ENCODE data around the gene CTDSP2.
"Not testable (repeated sequence)": the region's sequence is repeated elsewhere in the genome, so short reads cannot be mapped to it uniquely, and the experiment has no call there.

Gene CTDSP2

DNA sequence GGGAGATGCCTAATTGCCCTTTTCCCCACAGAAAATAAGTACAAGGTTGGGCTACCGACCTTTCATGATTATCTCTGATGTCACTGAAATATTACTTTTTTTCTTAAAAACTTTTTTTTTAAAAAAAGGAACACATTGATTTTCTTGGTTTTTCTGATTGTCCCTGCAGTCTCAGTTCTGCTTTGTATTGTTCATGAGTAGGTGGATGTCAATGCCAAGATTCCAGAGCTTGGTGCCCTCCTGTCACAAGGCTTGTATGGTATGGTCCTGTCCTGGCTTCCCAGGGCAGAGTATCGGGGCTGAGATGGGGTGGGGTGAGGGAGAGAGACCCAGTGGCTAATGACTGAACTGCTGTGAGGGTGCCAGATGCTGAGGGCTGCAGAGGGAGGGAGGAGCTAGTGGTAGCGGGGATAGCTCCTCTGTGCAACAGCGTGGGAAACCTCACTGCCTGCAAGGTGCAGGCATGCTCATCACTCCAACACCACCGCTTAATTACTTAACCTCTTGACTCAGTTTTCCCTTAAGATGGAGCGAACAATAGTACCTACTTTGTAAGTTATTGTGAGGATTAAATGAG is 4.4 kb upstream of the CTDSP2 start:
- H3K9ac ChIP-seq (ENCODE audit: low read length) = no peak overlapping the region
- no peaks in the 10 kb centered on the region for H3K27me3 ChIP-seq (ENCODE audit: control insufficient read depth in 1 of 2, insufficient read depth in 2 of 2, low read length in 2 of 2)

DNA sequence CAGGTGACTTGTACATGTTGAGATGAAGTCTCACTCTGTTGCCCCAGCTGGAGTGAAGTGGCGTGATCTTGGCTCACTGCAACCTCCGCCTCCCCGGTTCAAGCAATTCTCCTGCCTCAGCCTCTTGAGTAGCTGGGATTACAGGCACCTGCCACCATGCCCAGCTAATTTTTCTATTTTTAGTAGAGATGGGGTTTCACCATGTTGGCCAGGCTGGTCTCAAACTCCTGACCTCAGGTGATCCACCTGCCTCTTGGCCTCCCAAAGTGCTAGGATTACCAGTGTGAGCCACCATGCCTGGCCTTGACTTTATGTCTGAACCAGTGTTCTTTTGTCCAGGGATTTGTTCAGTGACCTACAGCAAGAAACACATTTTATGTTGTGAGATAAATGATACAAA is 2.9 kb upstream of the CTDSP2 start:
- not testable (repeated sequence) for H3K27me3 ChIP-seq (ENCODE audit: control insufficient read depth in 1 of 2, insufficient read depth in 2 of 2, low read length in 2 of 2); H3K9me3 ChIP-seq (ENCODE audit: low read length); H3K36me3 ChIP-seq (ENCODE audit: insufficient read depth, low read length); H3K4me3 ChIP-seq (ENCODE audit: low read depth in 1 of 2, low read length in 2 of 2); H3K9ac ChIP-seq (ENCODE audit: low read length); H3K27ac ChIP-seq (ENCODE audit: low read depth, low read length)
- peaks cover 29% of the 10 kb centered on the region for H3K4me1 ChIP-seq (ENCODE audit: insufficient read depth, low read length)

More for the DNA sequence above, 4.4 kb upstream of the CTDSP2 start:
- Histone ChIP-seq H3K4me1 (ENCODE audit: insufficient read depth, low read length) (peaks cover 29% of the 10 kb centered on the region), H3K4me3 (ENCODE audit: low read depth in 1 of 2, low read length in 2 of 2) (no peak overlapping the region), H3K9me3 (ENCODE audit: low read length) (no peaks in the 10 kb centered on the region), H3K27ac (ENCODE audit: low read depth, low read length) (peak overlapping the region; percentile 94), H3K36me3 (ENCODE audit: insufficient read depth, low read length) (no peaks in the 10 kb centered on the region)

DNA sequence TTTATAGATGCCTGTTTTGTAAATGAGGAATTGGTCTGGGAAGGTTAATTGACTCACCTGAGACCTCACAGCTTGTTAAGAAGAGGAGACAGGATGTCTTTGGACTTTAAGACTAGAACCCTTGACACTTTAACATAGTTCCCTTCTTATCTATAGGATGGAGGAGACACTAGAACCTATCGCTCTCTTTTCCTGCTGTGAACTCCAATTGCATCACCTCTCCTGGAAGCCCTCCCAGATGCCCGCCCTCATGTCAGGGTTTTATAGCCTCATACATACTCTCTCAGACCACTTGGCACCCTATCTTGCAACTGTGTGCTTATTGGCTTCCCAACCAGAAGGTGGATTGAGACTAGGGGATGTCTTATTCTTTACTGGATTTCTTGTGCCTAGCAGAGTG is 2.5 kb upstream of the CTDSP2 start:
- Histone ChIP-seq H3K27ac (ENCODE audit: low read depth, low read length) (no peak overlapping the region), H3K9ac (ENCODE audit: low read length) (no peak overlapping the region)

DNA sequence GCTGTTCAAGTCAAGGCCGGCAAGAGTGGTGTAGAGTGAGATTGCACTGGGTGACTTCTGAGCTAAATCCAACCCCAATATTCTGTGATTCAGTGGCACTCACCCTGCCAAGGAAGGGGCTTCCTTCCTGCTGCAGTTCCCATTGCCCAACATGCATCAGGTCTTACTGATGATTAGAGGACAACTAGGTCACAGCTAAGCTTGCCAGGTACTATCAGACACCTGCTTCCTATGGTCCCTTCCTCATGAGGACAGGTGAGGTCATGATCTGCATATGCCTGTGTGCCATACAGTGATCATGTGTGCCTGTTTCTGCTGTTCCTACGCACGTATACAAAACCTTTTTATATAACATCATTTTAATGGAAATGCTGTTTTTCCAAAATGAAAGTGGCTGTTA is 1.7 kb upstream of the CTDSP2 start:
- Histone ChIP-seq H3K9ac (ENCODE audit: low read length) (no peak overlapping the region), H3K36me3 (ENCODE audit: insufficient read depth, low read length) (no peaks in the 10 kb centered on the region), H3K4me1 (ENCODE audit: insufficient read depth, low read length) (peaks cover 28% of the 10 kb centered on the region), H3K27ac (ENCODE audit: low read depth, low read length) (no peak overlapping the region), H3K27me3 (ENCODE audit: control insufficient read depth in 1 of 2, insufficient read depth in 2 of 2, low read length in 2 of 2) (no peaks in the 10 kb centered on the region), H3K9me3 (ENCODE audit: low read length) (no peaks in the 10 kb centered on the region), H3K4me3 (ENCODE audit: low read depth in 1 of 2, low read length in 2 of 2) (no peak overlapping the region)

More for the DNA sequence above, 2.5 kb upstream of the CTDSP2 start:
- H3K36me3 ChIP-seq (ENCODE audit: insufficient read depth, low read length) = no peaks in the 10 kb centered on the region
- H3K27me3 ChIP-seq (ENCODE audit: control insufficient read depth in 1 of 2, insufficient read depth in 2 of 2, low read length in 2 of 2) = no peaks in the 10 kb centered on the region
- peaks cover 28% of the 10 kb centered on the region for H3K4me1 ChIP-seq (ENCODE audit: insufficient read depth, low read length)
- no peak overlapping the region for H3K4me3 ChIP-seq (ENCODE audit: low read depth in 1 of 2, low read length in 2 of 2)
- H3K9me3 ChIP-seq (ENCODE audit: low read length) = no peaks in the 10 kb centered on the region

DNA sequence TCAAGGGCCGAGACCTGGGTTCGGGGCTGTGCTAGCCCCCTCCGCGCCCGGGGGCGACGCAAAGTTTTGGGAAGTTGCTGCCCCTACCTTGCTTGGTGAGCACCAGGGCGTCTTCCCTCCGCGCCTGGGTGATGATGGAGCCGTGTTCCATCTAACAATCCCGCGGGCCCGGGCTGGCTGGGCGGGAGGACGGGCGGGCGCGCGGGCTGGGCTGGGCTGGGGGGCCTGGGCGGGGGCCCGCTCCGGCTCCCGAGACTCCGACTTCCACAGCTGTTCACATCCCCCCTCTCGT is 298 bp downstream of the CTDSP2 start:
- H3K27ac ChIP-seq (ENCODE audit: low read depth, low read length) = peak overlapping the region; percentile 100
- H3K4me3 ChIP-seq (ENCODE audit: low read depth in 1 of 2, low read length in 2 of 2) = peak overlapping the region; percentile 70 to 93
- peak overlapping the region; percentile 93 for H3K9ac ChIP-seq (ENCODE audit: low read length)
- no peaks in the 10 kb centered on the region for H3K9me3 ChIP-seq (ENCODE audit: low read length)
- H3K27me3 ChIP-seq (ENCODE audit: control insufficient read depth in 1 of 2, insufficient read depth in 2 of 2, low read length in 2 of 2) = no peaks in the 10 kb centered on the region
- peaks cover 32% of the 10 kb centered on the region for H3K4me1 ChIP-seq (ENCODE audit: insufficient read depth, low read length)
- no peaks in the 10 kb centered on the region for H3K36me3 ChIP-seq (ENCODE audit: insufficient read depth, low read length)

DNA sequence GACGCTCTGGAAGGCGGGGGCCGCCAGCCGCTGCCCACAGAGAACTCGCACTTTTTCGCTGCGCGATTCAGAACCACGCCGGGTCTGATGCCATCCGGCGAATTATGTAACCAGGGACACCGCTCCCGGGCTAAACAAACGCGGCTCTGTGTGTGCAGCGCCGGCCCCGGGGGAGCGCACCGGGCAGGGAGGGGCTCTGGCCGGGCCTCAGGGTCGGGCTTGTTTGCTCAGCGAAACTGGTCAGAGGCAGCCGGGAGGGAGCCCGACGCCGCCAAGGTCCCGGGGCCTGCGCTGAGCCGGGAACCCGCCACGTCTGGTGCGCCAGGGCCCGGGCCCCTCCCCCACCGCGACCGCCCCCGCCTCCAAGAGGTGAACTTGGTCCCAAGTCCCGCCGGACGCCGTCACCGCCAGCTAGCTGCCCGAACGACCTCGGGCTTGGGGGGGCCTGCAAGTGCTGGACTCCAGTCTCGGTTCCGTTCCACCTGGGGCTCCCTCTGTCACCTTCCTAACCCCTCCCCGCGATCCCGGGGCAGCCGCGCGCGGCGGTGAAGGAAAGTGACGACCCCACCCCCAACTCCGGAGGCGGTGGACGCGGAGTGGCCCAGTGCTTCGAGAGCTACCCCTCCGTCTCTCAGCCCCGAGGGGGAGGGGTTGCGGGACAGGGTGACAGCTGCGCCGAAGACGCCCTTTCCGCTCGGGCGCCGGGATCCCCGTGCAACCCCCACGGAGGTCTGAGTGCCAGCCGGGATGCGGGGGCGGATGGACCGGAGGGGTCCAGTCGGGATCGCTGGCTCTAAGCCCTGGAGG is 848 bp downstream of the CTDSP2 start:
- Histone ChIP-seq H3K27ac (ENCODE audit: low read depth, low read length) (peak overlapping the region; percentile 100), H3K4me3 (ENCODE audit: low read depth in 1 of 2, low read length in 2 of 2) (peak overlapping the region; percentile 70 to 93), H3K36me3 (ENCODE audit: insufficient read depth, low read length) (no peaks in the 10 kb centered on the region), H3K9ac (ENCODE audit: low read length) (peak overlapping the region; percentile 93), H3K4me1 (ENCODE audit: insufficient read depth, low read length) (peaks cover 34% of the 10 kb centered on the region), H3K27me3 (ENCODE audit: control insufficient read depth in 1 of 2, insufficient read depth in 2 of 2, low read length in 2 of 2) (no peaks in the 10 kb centered on the region), H3K9me3 (ENCODE audit: low read length) (no peaks in the 10 kb centered on the region)

DNA sequence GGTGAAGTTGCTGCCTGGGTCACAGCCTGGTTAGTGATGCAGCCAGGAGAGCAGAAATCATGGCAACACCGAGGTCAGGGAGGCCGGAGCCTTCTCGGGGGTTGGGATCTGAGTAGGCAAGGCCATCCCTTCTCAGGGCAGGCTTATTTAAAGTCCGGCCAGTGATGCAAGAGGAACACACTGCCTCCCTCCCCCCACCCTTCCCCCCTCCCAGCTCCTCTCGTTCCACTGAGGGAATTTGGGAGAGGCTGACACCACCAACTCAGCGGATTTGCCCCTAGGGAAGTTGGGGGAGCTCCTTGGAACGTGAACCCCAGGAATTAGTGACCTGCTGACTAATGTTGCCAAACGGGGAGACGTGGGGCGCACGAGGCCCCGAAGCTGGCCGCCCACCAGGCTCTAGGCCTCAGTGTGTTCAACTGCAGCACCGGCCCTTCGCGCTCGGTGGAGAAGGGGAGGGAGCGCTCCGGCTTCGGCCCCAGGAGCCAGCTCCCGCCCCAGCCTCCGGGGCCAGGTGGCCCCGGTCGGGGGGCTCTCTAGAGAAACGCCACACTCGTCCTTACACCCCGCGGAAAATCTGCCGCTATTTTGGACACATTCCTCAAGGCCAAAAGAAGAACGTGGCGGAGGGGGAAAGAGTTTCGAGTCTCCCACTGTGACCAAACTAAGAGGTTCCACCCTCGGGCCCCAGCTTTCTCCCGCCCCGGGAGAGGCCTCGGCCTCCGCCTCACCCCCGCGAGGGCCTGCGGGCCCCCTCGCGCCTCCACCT is 1.6 kb downstream of the CTDSP2 start:
- Histone ChIP-seq H3K36me3 (ENCODE audit: insufficient read depth, low read length) (no peaks in the 10 kb centered on the region), H3K4me3 (ENCODE audit: low read depth in 1 of 2, low read length in 2 of 2) (peak overlapping the region; percentile 70 to 93), H3K27me3 (ENCODE audit: control insufficient read depth in 1 of 2, insufficient read depth in 2 of 2, low read length in 2 of 2) (no peaks in the 10 kb centered on the region), H3K9me3 (ENCODE audit: low read length) (no peaks in the 10 kb centered on the region), H3K9ac (ENCODE audit: low read length) (peak overlapping the region; percentile 93), H3K27ac (ENCODE audit: low read depth, low read length) (peak overlapping the region; percentile 100), H3K4me1 (ENCODE audit: insufficient read depth, low read length) (peaks cover 41% of the 10 kb centered on the region)

DNA sequence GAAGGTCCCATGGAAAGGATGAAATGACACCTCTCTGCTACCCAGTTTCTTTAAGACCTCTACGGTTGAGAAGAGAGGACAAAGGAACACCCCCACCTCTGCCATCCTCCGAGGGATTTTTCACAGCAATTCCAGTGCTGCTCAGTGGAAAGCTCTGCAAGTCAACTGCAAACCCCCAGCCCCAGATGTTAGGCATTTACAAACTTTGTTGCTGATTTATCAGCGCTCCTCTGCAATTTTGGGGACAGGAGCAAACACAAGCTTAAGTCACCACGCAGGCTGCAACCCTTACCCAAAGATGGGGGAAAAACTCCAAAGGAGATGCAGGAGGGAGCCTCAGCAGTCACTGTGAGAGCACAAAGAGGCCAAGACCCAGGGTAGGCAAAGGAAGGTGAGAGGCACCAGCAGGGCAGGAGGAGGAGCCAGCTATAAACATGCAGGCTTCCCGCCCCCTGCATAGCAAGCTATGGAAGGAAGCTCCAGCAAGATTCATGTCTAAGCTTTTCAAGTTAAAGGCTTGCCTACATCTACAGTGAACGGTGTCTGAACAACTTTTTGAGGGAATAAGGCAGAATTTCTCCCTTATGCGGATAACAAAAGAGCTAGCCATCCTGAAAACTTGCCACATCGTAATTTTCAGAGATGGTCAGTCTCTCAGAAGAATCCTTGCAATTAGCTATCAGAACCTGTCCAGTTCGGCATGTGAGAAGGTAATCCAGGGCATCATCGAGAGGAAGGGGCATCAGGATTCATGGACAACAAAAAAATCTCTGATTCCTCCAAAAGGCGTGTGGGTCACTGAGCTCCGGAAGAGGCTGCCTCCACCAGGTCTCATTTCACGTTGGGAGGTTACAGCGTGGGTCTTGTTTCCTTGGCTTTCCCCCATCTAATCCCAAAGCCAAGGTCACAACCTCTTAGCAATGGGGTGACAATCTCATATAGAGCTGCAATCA is 3.9 kb downstream of the CTDSP2 start:
- H3K4me1 ChIP-seq (ENCODE audit: insufficient read depth, low read length) = peaks cover 64% of the 10 kb centered on the region
- peak overlapping the region; percentile 100 for H3K27ac ChIP-seq (ENCODE audit: low read depth, low read length)
- H3K9ac ChIP-seq (ENCODE audit: low read length) = peak overlapping the region; percentile 32
- peak overlapping the region; percentile 6 to 93 for H3K4me3 ChIP-seq (ENCODE audit: low read depth in 1 of 2, low read length in 2 of 2)
- no peaks in the 10 kb centered on the region for H3K27me3 ChIP-seq (ENCODE audit: control insufficient read depth in 1 of 2, insufficient read depth in 2 of 2, low read length in 2 of 2)
- H3K36me3 ChIP-seq (ENCODE audit: insufficient read depth, low read length) = no peaks in the 10 kb centered on the region
- no peaks in the 10 kb centered on the region for H3K9me3 ChIP-seq (ENCODE audit: low read length)

DNA sequence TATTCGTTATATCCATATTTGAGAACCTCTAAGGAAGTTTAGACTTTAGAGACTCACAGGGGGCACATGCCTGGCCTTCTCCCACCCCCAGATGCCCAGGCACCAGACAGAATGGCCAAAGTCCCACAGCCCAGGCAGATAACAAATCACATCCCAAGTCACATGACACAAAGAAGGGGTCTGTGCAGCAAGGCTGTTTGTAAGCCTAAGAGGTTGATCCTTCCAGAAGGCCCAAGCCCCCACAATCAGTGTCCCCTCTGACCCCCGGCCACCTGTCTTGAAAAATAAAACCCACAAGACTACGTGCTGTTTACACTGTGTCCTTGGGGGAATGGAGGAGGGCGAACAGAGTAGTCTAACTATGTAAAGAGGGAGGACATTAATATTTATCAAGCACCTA is 5.1 kb downstream of the CTDSP2 start:
- no peaks in the 10 kb centered on the region for H3K27me3 ChIP-seq (ENCODE audit: control insufficient read depth in 1 of 2, insufficient read depth in 2 of 2, low read length in 2 of 2)
- no peak overlapping the region for H3K9ac ChIP-seq (ENCODE audit: low read length)
- H3K9me3 ChIP-seq (ENCODE audit: low read length) = no peaks in the 10 kb centered on the region
- no peaks in the 10 kb centered on the region for H3K36me3 ChIP-seq (ENCODE audit: insufficient read depth, low read length)
- peak overlapping the region; percentile 100 for H3K27ac ChIP-seq (ENCODE audit: low read depth, low read length)
- H3K4me3 ChIP-seq (ENCODE audit: low read depth in 1 of 2, low read length in 2 of 2) = peak overlapping the region in 1 of 2 donors; percentile 47
- peaks cover 74% of the 10 kb centered on the region for H3K4me1 ChIP-seq (ENCODE audit: insufficient read depth, low read length)

DNA sequence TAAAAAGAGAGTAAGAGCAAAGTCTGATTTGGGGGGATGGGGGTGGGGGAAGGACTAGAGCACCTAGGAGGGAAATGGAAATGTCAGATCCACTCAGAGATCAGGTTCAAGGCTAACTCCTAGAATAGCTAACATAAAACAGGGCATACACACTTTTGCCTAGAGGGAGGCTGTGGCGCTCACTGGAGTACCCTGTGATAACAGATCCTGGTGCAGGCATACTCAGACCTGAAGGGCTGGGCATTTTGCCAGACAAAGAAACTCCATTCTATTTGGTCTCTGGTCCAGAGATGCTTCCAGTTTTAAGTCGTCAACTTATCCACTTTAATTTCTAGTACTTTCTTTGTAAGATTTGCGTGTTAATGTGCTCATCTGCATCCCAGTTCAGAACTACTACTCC is 5.8 kb downstream of the CTDSP2 start:
- peak overlapping the region; percentile 100 for H3K27ac ChIP-seq (ENCODE audit: low read depth, low read length)
- peak overlapping the region; percentile 11 to 47 for H3K4me3 ChIP-seq (ENCODE audit: low read depth in 1 of 2, low read length in 2 of 2)
- no peaks in the 10 kb centered on the region for H3K9me3 ChIP-seq (ENCODE audit: low read length)
- H3K4me1 ChIP-seq (ENCODE audit: insufficient read depth, low read length) = peaks cover 82% of the 10 kb centered on the region
- H3K27me3 ChIP-seq (ENCODE audit: control insufficient read depth in 1 of 2, insufficient read depth in 2 of 2, low read length in 2 of 2) = no peaks in the 10 kb centered on the region
- no peak overlapping the region for H3K9ac ChIP-seq (ENCODE audit: low read length)
- no peaks in the 10 kb centered on the region for H3K36me3 ChIP-seq (ENCODE audit: insufficient read depth, low read length)

DNA sequence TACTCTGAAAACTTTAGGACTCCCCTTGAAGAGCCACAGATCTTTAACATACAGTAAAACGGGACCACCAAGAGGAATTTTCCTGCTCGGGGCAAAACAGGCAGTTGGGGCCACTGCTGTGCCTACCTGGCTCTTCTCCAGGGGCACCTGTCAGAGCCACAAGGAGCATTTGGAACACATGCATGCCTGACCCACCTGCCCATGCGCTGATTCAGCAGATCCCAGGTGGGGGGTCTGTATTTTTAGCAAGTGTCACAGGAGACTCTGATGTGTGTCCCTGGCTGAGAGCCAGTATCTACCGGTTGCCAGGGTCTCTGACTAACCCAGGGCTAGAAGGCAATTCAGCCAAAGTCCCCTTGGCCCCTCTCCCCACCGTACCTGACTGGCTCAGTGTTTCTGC is 6.5 kb downstream of the CTDSP2 start:
- Histone ChIP-seq H3K9me3 (ENCODE audit: low read length) (no peaks in the 10 kb centered on the region), H3K4me1 (ENCODE audit: insufficient read depth, low read length) (peaks cover 89% of the 10 kb centered on the region), H3K36me3 (ENCODE audit: insufficient read depth, low read length) (no peaks in the 10 kb centered on the region), H3K27ac (ENCODE audit: low read depth, low read length) (peak overlapping the region; percentile 100), H3K27me3 (ENCODE audit: control insufficient read depth in 1 of 2, insufficient read depth in 2 of 2, low read length in 2 of 2) (no peaks in the 10 kb centered on the region), H3K4me3 (ENCODE audit: low read depth in 1 of 2, low read length in 2 of 2) (peak overlapping the region in 1 of 2 donors; percentile 47), H3K9ac (ENCODE audit: low read length) (peak overlapping the region; percentile 2)

Data from muscle layer of colon (tissue), 2 donors.